ENCODE results near the gene DNALI1.

DNA sequence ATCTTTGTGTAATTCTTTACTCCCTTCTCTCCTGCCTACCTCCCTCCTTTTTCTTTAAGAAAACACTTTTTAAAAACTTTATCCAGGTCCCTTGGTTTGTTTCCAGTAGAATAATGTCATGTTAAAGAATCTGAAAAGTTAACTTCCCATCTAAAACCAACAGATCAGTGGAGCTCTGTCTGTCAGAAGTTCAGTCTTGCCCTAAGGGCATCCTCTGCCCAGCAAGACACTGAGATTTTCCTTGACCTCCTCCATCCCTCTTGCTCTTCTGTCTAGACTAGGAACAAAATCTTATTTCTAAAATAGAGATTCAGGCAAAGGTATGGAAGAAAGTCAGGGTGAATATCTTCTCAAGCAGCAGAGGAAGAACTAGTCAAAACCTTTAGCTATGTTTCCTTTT, 44.7 kb downstream of the DNALI1 start:
- TF ChIP-seq, protein P1, sequence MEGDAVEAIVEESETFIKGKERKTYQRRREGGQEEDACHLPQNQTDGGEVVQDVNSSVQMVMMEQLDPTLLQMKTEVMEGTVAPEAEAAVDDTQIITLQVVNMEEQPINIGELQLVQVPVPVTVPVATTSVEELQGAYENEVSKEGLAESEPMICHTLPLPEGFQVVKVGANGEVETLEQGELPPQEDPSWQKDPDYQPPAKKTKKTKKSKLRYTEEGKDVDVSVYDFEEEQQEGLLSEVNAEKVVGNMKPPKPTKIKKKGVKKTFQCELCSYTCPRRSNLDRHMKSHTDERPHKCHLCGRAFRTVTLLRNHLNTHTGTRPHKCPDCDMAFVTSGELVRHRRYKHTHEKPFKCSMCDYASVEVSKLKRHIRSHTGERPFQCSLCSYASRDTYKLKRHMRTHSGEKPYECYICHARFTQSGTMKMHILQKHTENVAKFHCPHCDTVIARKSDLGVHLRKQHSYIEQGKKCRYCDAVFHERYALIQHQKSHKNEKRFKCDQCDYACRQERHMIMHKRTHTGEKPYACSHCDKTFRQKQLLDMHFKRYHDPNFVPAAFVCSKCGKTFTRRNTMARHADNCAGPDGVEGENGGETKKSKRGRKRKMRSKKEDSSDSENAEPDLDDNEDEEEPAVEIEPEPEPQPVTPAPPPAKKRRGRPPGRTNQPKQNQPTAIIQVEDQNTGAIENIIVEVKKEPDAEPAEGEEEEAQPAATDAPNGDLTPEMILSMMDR (IDR thresholded peaks at IDR 0.05): no peak
- no peak for TF ChIP-seq SIN3A (IDR thresholded peaks at IDR 0.05; ENCODE audit: borderline replicate concordance, insufficient read depth, low read depth, low read length)

Measured in Panc1 (cell line).